Right atrium auricular region (tissue), 2 donors: Measurements from ENCODE around the gene RNF8. TPM values are rescaled to one million over a fixed set of nuclear protein-coding genes. Genes with fewer than 3 reads are reported as not detected.

ENCODE experiments used
- DNase-seq: peaks from one replicate; pipeline ENCODE4 v3.0.0-alpha.2; 2019; ENCODE audit warnings: low spot score
- H3K27ac ChIP-seq, 2 donors: fragments of 200-600 bp; sonication (generic); 1 replicate in 1 of 2; 2 replicates in 1 of 2; pipeline ENCODE4 v1.5.1; 2016 to 2019
- H3K27me3 ChIP-seq, 2 donors: fragments of 200-600 bp; sonication (generic); one replicate each; pipeline versions ENCODE4 v1.5.1 to v1.6.0; 2017 to 2019
- H3K36me3 ChIP-seq: fragments of 200-600 bp; sonication (generic); one replicate; pipeline ENCODE4 v1.5.1; 2016
- H3K4me1 ChIP-seq, 2 donors: fragments of 200-600 bp; sonication (generic); one replicate each; pipeline versions ENCODE4 v1.5.1 to v1.6.0; 2017 to 2019
- H3K4me3 ChIP-seq, 2 donors: fragments of 200-600 bp; sonication (generic); 1 replicate in 1 of 2; 2 replicates in 1 of 2; pipeline ENCODE4 v1.5.1; 2017 to 2019; ENCODE audit warnings: mild to moderate bottlenecking in 1 of 2, moderate library complexity in 1 of 2
- H3K9me3 ChIP-seq, 2 donors: fragments of 200-600 bp; sonication (generic); one replicate each; pipeline ENCODE4 v1.5.1; 2019
- CTCF ChIP-seq, 2 donors: fragments of 200-600 bp; sonication (generic); IDR thresholded peaks; one replicate each; pipeline ENCODE4 v1.5.1; 2019; ENCODE audit warnings: antibody characterized with exemption in 2 of 2
- total RNA-seq, 2 donors: library from RNA; depleted of rRNA; stranded (reverse); fragments of >200 nt; gene quantifications; one replicate each; pipeline ENCODE4 v1.1.0, GENCODE V29; 2016

Gene RNF8
- total RNA-seq, 2 donors from 2014 or later = 17.0 to 17.3 TPM

GRCh38 chr6:37389857-37390256 is 36.1 kb downstream of the RNF8 start:
- Histone ChIP-seq H3K27ac (no peak overlapping the region), H3K9me3 (no peaks in the 10 kb centered on the region), H3K4me3 (no peak overlapping the region), H3K4me1 (no peaks in the 10 kb centered on the region), H3K27me3 (no peaks in the 10 kb centered on the region), H3K36me3 (peaks cover 25% of the 10 kb centered on the region)
- TF ChIP-seq CTCF (IDR thresholded peaks at IDR 0.05) = no peak
- DNase-seq = no peak

- Histone ChIP-seq H3K4me3 (no peak overlapping the region), H3K36me3 (peaks cover 25% of the 10 kb centered on the region), H3K27me3 (no peaks in the 10 kb centered on the region), H3K27ac (no peak overlapping the region), H3K9me3 (no peaks in the 10 kb centered on the region), H3K4me1 (no peaks in the 10 kb centered on the region)
- DNase-seq = no peak
- TF ChIP-seq CTCF (IDR thresholded peaks at IDR 0.05) = no peak
Observed at GRCh38 chr6:37391120-37391519, 37.3 kb downstream of the RNF8 start.

- Histone ChIP-seq H3K27ac (no peak overlapping the region), H3K4me1 (no peaks in the 10 kb centered on the region), H3K9me3 (no peaks in the 10 kb centered on the region), H3K36me3 (peaks cover 25% of the 10 kb centered on the region), H3K27me3 (no peaks in the 10 kb centered on the region), H3K4me3 (no peak overlapping the region)
- TF ChIP-seq CTCF (IDR thresholded peaks at IDR 0.05) = no peak
- no peak for DNase-seq
Observed at GRCh38 chr6:37392821-37393220, 39.0 kb downstream of the RNF8 start.

- H3K27me3 ChIP-seq = no peaks in the 10 kb centered on the region
- peaks cover 25% of the 10 kb centered on the region for H3K36me3 ChIP-seq
Observed at GRCh38 chr6:37393381-37393929, 39.7 kb downstream of the RNF8 start.

GRCh38 chr6:37396571-37397180 is 42.9 kb downstream of the RNF8 start:
- H3K9me3 ChIP-seq = no peaks in the 10 kb centered on the region
- H3K27me3 ChIP-seq = no peaks in the 10 kb centered on the region
- peaks cover 8% of the 10 kb centered on the region for H3K36me3 ChIP-seq
- no peaks in the 10 kb centered on the region for H3K4me1 ChIP-seq
- H3K27ac ChIP-seq = no peak overlapping the region
- DNase-seq = no peak
- no peak overlapping the region for H3K4me3 ChIP-seq
- no peak for TF ChIP-seq CTCF (IDR thresholded peaks at IDR 0.05)

More at GRCh38 chr6:37393381-37393929, 39.7 kb downstream of the RNF8 start:
- Histone ChIP-seq H3K27ac (no peak overlapping the region), H3K9me3 (no peaks in the 10 kb centered on the region), H3K4me1 (no peaks in the 10 kb centered on the region), H3K4me3 (no peak overlapping the region)
- TF ChIP-seq CTCF (IDR thresholded peaks at IDR 0.05) = no peak
- no peak for DNase-seq

- Histone ChIP-seq H3K4me1 (no peaks in the 10 kb centered on the region), H3K36me3 (no peaks in the 10 kb centered on the region), H3K27ac (no peak overlapping the region), H3K27me3 (no peaks in the 10 kb centered on the region), H3K4me3 (no peak overlapping the region), H3K9me3 (no peaks in the 10 kb centered on the region)
- TF ChIP-seq CTCF (IDR thresholded peaks at IDR 0.05) = no peak
- DNase-seq = no peak
Observed at GRCh38 chr6:37399131-37399530, 45.3 kb downstream of the RNF8 start.
